PFSK-1 (cell line): ENCODE measurements around the gene PRELID3B.

Experiments
- FOXP2 ChIP-seq: optimal IDR thresholded peaks from 2 replicates; pipeline ENCODE3; 2011; ENCODE audit warnings: borderline replicate concordance, control low read depth, inconsistent platforms; ENCODE audit not compliant: insufficient read depth; ENCODE audit errors: extremely low read length, extremely low read depth
- POLR2AphosphoS5 ChIP-seq: IDR thresholded peaks from 2 replicates; pipeline ENCODE4 v1.6.1; 2012; ENCODE audit warnings: low read depth, mild to moderate bottlenecking, control low read depth, low read length, moderate library complexity
- SIN3A ChIP-seq: IDR thresholded peaks from 2 replicates; pipeline ENCODE4 v1.6.1; 2012; ENCODE audit warnings: mild to moderate bottlenecking, low read length, moderate library complexity, borderline replicate concordance; ENCODE audit not compliant: insufficient read depth
- TAF1 ChIP-seq: IDR thresholded peaks from 2 replicates; pipeline ENCODE4 v1.6.1; 2012; ENCODE audit warnings: low read length, control low read depth, borderline replicate concordance; ENCODE audit not compliant: insufficient read depth
- TF ChIP-seq, protein P1 (sequence below), 2 experiments: IDR thresholded peaks; 2 replicates each; pipeline versions ENCODE4 v1.6.1 to v1.8.0; 2011 to 2012; ENCODE audit warnings: low read depth in 2 of 2, low read length in 2 of 2, control low read depth in 1 of 2, inconsistent platforms in 1 of 2, mild to moderate bottlenecking in 1 of 2, moderate library complexity in 1 of 2; ENCODE audit not compliant: insufficient read depth in 1 of 2

The PRELID3B gene

DNA sequence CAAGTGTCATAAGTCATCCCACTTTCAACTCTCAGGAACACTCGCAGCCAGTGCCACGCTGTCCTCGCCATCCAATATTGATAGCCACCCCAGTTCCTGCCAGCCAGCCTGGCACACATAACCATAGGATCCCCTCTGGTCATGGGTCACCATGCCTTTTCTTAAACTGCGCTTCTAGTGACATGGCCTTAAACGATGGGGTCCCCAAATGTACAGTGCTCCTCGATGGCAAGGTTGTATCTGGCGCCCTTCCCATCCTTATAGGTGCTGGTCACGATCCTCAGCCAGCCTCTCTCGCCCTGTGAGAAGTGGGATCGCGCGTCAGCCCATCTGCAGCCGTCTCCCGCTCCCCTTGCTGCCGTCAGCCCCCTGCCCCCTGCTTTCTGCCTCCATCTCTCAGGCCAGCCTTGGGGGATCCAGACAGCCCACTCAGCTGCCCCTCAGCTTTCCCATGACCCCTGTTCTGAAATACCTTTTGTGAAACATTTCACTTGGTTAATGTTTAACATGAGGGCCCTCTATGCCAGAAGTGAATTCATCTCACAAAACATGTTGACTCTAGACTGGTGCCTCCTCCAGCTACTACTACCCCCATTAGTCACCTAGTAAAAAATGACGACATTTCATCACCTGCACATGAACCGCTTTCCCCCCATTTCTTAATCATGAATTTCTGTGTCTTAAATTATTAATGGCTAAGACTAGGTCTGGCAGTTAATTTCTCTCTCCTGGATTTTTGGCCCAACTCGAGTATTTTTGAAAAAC lies 46.9 kb downstream of the PRELID3B start:
- TF ChIP-seq SIN3A (no peak), POLR2AphosphoS5 (no peak), TAF1 (no peak), FOXP2 (no peak)
- TF ChIP-seq, protein P1, sequence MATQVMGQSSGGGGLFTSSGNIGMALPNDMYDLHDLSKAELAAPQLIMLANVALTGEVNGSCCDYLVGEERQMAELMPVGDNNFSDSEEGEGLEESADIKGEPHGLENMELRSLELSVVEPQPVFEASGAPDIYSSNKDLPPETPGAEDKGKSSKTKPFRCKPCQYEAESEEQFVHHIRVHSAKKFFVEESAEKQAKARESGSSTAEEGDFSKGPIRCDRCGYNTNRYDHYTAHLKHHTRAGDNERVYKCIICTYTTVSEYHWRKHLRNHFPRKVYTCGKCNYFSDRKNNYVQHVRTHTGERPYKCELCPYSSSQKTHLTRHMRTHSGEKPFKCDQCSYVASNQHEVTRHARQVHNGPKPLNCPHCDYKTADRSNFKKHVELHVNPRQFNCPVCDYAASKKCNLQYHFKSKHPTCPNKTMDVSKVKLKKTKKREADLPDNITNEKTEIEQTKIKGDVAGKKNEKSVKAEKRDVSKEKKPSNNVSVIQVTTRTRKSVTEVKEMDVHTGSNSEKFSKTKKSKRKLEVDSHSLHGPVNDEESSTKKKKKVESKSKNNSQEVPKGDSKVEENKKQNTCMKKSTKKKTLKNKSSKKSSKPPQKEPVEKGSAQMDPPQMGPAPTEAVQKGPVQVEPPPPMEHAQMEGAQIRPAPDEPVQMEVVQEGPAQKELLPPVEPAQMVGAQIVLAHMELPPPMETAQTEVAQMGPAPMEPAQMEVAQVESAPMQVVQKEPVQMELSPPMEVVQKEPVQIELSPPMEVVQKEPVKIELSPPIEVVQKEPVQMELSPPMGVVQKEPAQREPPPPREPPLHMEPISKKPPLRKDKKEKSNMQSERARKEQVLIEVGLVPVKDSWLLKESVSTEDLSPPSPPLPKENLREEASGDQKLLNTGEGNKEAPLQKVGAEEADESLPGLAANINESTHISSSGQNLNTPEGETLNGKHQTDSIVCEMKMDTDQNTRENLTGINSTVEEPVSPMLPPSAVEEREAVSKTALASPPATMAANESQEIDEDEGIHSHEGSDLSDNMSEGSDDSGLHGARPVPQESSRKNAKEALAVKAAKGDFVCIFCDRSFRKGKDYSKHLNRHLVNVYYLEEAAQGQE (IDR thresholded peaks at IDR 0.05; ENCODE audit: insufficient read depth in 1 of 2, low read depth in 2 of 2, low read length in 2 of 2): no peak

DNA sequence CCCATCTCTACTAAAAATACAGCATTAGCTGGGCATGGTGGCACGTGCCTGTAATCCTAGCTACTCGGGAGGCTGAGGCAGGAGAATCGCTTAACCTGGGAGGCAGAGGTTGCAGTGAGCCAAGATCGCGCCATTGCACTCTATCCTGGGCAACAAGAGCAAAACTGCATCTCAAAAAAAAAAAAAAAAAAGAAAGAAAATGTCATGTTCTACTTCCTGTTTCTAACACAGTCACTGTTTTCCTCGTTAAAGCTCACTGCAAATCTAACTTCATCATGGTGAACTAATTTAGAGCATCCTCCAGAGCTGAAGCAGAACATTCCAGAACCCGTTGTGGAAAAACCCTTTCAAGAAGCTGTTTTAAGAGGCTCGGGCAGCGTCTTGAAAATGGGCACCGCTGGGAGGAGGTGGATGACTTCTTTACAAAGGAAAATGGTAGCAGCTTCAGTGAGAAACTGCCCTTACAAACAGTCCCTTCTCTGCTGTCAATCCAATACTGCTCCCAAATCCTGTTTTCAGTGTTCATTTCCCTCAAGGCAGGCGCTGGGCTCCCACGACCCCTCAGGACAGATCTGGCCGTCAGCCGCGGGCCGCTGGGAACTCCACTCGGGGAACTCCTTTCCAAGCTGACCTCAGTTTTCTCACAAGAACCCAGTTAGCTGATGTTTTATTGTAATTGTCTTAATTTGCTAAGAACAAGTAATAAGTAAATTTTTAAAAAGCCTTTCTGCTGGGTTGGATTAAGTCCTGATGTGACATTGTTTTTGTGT lies 48.0 kb downstream of the PRELID3B start:
- TF ChIP-seq TAF1 (no peak), SIN3A (no peak), FOXP2 (no peak), POLR2AphosphoS5 (no peak)
- TF ChIP-seq, protein P1 (IDR thresholded peaks at IDR 0.05; ENCODE audit: insufficient read depth in 1 of 2, low read depth in 2 of 2, low read length in 2 of 2): no peak

DNA sequence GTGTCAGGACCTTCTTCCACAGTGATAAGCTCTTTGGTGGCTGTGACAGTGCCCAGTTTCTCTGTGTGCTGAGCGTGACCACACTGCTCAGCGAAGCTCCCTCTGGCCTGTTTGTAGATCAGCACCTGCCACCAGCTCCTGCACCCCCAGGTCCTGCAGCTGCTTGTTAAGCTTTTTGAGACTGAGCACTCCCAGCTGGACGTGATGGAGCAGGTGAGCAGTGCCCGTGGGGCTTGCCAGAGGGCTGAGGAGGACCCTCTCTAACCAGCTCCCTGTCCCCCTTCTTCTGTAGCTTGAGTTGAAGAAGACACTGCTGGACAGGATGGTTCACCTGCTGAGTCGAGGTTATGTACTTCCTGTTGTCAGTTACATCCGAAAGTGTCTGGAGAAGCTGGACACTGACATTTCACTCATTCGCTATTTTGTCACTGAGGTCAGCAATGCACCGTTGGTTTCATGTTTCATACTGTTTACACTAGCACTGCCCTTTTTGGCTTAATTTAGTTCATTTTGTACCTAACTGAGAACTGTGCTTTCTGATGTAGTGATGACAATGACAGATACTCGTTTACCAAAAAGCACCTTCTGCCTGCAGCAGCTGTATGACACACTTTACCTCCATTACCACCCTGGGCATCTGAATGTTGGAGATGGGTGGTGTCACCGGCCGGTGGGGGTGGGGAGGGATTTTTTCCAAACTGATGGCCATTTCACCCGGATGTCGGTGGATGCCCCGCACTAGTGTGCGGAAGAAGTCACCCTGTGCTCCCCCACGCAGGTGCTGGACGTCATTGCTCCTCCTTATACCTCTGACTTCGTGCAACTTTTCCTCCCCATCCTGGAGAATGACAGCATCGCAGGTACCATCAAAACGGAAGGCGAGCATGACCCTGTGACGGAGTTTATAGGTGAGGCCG lies 49.0 kb downstream of the PRELID3B start:
- TF ChIP-seq TAF1 (no peak), SIN3A (no peak), FOXP2 (no peak), POLR2AphosphoS5 (no peak)
- TF ChIP-seq, protein P1 (IDR thresholded peaks at IDR 0.05; ENCODE audit: insufficient read depth in 1 of 2, low read depth in 2 of 2, low read length in 2 of 2): no peak

DNA sequence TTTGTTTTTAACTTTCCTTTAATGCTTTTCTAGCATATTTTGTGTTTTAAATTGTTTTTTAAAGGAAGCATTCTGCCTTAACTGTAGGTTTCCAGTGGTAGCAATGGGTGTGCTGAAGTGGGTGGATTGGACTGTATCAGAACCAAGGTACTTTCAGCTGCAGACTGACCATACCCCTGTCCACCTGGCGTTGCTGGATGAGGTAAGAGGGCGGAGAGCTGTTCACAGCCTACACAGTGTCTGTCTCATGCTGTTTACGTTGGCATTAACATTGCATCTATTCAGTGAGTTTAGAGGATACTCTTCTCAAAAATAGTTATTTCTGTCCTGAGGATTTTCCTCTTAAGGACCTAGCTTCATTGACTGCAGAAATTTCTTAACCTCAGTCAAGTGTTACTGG lies 49.7 kb downstream of the PRELID3B start:
- TF ChIP-seq FOXP2 (no peak), POLR2AphosphoS5 (no peak), TAF1 (no peak), SIN3A (no peak)
- TF ChIP-seq, protein P1 (IDR thresholded peaks at IDR 0.05; ENCODE audit: insufficient read depth in 1 of 2, low read depth in 2 of 2, low read length in 2 of 2): no peak
